ENCODE measurements around the gene FAM168A.

DNA sequence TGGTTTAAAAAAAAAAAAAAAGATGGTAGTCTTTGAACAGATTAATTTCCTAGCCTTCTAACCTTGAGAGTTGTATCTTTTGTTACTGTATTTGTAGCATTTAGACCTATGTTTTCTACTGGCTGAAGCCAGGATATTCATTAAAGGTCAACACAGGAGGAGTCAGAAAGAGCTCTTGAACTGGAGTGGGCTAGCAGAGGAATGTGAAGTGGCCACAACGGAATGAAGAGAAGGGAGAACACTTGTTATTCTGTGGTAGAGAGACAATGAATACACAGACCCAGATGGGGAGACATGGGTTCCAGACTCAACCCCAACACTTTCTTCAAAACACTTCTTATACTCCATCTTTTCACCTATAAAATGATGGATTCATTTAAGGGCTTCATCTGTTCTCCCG, 133.6 kb downstream of the FAM168A start:
- TF ChIP-seq, protein P1, sequence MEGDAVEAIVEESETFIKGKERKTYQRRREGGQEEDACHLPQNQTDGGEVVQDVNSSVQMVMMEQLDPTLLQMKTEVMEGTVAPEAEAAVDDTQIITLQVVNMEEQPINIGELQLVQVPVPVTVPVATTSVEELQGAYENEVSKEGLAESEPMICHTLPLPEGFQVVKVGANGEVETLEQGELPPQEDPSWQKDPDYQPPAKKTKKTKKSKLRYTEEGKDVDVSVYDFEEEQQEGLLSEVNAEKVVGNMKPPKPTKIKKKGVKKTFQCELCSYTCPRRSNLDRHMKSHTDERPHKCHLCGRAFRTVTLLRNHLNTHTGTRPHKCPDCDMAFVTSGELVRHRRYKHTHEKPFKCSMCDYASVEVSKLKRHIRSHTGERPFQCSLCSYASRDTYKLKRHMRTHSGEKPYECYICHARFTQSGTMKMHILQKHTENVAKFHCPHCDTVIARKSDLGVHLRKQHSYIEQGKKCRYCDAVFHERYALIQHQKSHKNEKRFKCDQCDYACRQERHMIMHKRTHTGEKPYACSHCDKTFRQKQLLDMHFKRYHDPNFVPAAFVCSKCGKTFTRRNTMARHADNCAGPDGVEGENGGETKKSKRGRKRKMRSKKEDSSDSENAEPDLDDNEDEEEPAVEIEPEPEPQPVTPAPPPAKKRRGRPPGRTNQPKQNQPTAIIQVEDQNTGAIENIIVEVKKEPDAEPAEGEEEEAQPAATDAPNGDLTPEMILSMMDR (IDR thresholded peaks at IDR 0.05): no peak
- TF ChIP-seq EZH2 (IDR thresholded peaks at IDR 0.05) (no peak), EZH2phosphoT487 (IDR thresholded peaks at IDR 0.05) (no peak)
